KG1 (cell line): ENCODE data around the gene PHPT1.
"Not testable (repeated sequence)": the region's sequence is repeated elsewhere in the genome, so short reads cannot be mapped to it uniquely, and the experiment has no call there.

Experiments
- DNase-seq: peaks from one replicate; lab custom pipeline; 2025; lab: John Stamatoyannopoulos, UW

Gene PHPT1

DNA sequence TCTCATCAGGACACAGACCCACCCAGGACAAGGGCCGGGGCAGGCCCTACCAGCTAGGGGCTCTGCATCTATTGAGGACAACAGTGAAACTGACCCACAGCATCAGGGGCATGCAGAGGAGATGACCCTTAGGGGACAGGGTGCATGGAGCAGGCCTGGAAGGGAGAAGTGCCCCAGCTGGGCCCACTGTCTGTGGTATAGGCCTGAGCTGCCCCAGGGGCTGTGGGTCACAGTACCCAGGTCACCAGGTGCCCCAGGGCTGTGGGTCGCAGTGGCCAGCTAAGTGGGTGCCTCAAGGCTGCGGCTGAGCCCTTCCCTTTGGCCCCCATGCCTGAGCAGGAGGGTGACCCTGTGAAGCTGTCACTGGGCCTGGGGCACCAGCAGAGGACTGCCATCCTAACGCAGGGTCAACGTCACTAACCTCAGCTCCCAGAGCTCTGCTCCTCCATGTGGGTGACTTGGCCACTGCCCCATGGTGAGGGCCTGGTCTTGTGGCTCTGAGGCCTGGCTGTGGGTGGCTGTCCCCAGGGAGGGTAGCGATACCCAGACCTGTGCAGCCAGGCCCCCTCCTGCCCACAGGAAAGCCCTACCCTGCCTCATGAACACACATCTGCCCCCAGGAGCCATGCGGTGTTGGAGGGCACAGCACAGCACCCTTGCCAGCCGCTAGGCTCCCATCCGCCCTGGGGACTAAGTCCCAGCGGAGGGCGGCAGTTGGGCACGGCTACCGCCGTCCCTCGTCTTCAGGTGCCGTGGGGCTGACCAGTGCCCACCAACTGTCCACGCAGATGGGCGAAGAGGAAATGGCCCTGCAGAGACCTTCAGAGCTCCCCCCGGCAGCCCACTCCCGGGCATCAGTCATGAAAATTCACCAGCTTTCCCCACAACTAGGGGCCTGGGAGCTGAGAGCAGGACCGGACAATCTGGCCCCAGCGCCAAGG, 12.0 kb downstream of the PHPT1 start:
- no peak for DNase-seq

DNA sequence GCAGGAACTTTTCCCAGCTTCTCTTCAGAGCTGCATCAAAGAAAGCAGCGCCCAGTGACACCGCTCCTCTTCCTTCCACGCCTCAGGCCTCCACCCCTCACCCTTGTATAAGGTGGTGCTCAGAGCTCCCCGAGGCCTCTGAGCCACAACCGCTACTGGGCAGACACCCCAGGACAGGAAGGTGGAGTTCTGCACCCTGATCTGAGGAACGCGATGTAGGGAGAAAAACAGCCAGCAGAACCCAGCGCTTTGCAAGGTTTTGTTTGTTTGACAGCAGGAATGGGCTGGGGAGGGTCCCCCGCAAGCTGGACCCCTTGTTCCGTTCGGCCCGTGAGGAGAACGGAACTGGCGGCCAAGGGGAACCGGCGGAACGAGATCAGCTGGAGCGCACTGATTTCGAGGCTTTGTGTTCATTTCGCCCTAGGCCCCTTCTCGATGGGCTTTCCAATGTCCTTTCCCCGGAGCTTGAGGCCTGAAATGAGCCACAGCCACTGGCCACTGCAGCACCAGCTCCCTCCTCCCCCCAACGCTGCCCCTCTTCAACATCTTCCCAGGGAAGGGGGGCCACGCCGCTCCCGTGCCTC, 12.8 kb downstream of the PHPT1 start:
- DNase-seq: no peak

- DNase-seq: no peak
Observed at GRCh38 chr9:136862849-136863622, 13.8 kb downstream of the PHPT1 start.

GRCh38 chr9:136863623-136864273, 14.5 kb downstream of the PHPT1 start:
- DNase-seq: no peak

DNA sequence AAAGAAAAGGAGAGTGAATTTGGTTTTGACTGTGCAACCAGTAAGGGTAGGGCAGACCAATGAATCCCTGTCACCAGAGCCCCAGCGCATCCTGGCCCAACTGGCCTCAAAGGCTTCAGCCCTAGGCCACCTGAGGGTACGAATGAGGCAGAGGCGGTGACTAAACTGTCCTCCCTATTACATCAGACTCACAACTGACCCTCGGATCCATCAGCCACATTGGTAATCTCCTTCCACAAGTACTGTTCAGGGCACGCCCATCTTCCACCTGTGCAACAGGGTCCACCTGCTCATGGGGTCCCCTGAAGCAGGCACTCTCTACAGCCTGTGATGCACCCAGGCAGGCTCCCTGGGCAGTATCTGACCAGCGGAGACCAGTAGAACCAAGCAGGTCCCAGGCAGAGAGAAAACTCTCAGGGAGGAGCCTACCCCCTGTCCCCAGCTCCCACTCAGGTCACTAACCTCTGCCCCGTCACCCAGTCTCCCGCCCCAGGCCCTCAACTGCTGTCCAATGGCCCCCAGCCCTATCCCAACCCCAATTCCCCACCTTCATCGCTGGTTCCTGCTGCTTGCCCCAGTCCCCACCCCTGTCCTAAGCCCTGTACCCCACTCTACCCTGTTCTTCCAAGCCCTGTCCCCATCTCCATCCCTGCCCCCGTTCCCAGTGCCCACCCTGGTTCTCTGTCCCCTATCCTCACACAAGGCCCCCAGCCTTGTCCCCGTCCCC, 16.0 kb downstream of the PHPT1 start:
- DNase-seq: no peak

- DNase-seq: no peak
Observed at GRCh38 chr9:136865768-136866103, 16.5 kb downstream of the PHPT1 start.

DNA sequence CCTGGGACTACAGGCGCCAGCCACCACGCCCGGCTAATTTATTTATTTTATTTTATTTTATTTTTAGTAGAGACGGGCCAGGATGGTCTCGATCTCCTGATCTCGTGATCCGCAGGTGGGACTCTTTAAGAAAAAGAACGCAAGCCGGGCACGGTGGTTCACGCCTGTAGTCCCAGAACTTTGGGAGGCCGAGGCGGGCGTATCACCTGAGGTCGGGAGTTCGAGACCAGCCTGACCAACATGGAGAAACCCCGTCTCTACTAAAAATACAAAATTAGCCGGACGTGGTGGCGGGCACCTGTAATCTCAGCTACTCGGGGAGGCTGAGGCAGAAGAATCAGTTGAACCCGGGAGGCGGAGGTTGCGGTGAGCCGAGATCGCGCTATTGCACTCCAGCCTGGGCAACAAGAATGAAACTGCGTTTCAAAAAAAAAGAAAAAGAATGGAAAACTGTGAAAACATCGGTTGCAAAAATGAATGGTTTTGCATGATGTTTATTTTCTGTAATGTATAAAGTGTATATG, 17.8 kb downstream of the PHPT1 start:
- not testable (repeated sequence) for DNase-seq

- DNase-seq: no peak
Observed at GRCh38 chr9:136867480-136867879, 18.3 kb downstream of the PHPT1 start.

DNA sequence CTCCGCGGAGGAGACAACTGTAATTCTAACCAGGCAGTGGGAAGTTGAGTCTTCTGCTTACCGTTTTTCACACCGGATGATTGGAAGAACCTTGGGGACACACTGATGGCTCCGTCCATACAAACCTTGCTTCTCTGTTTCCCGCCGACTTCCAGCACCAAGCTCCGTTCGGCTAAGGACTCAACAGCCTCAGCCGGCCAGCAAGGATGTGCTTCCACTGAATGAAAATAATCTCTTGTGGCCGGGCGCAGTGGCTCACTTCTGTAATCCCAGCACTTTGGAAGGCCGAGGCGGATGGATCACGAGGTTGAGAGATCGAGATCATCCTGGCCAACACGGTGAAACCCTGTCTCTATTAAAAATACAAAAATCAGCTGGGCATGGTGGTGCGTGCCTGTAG, 18.7 kb downstream of the PHPT1 start:
- no peak for DNase-seq

- DNase-seq: no peak
Observed at GRCh38 chr9:136868644-136869043, 19.4 kb downstream of the PHPT1 start.

- not testable (repeated sequence) for DNase-seq
Observed at GRCh38 chr9:136869611-136870010, 20.4 kb downstream of the PHPT1 start.

GRCh38 chr9:136875155-136875554, 25.9 kb downstream of the PHPT1 start:
- no peak for DNase-seq

DNA sequence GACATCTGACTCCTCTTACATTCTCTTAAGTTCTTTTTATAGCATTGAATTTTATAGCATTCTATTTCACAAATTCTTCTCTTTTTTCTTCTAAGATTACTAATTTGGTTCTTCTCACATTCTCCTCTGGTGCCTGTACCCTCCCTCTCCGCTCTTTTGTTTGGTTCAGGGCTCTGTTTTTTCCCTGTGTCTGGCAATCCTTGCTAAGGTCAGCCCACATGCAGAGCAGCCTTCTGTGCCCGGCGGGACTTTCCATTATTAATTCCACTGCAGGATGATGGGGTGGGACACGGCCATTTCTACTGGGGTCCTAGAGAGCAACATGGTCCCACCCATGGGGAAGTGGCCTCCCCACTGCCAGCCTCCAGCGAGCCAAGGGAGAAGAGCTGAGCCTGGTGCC, 27.3 kb downstream of the PHPT1 start:
- no peak for DNase-seq

- DNase-seq: no peak
Observed at GRCh38 chr9:136880651-136881050, 31.4 kb downstream of the PHPT1 start.

GRCh38 chr9:136881691-136882108, 32.5 kb downstream of the PHPT1 start:
- DNase-seq: no peak

DNA sequence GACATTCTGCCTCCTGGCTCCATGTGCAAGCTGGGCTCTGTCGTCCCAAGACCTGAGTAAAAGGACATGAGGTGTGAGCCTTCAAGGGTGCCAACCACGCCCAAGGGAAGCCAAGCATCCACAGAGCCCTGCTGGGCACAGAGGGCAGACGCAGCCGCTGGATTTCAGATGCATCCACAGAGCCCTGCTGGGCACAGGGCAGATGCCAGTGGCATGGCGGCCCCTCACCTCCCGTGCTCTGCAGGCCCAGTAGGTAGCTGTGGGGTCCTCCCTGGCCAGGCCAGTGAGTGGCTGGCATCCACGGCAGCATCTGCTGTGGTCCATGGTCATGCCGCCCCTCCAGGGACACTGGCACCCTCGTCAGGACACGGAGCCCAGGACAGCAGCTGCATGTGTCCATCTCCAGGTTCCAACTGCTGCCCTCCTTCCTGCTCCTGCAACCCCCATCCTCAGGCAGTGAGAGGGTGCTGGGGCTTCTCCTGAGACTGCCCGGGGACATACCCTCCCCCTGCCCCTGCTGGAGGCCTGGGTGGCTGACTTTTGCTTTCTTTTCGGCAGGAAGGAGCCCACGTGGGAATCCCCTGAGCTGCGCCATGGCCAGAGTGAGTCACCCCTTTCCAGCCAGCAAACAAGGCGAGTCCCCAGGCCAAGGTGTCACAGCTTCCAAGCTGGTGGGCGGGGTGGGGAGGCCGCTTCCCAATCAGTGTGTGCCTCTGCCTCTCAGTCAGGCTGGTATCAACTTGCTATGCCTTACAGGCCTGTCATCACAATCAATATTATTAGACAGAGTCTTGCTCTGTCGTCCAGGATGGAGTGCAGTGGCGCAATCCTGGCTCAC, 33.1 kb downstream of the PHPT1 start:
- DNase-seq: no peak

DNA sequence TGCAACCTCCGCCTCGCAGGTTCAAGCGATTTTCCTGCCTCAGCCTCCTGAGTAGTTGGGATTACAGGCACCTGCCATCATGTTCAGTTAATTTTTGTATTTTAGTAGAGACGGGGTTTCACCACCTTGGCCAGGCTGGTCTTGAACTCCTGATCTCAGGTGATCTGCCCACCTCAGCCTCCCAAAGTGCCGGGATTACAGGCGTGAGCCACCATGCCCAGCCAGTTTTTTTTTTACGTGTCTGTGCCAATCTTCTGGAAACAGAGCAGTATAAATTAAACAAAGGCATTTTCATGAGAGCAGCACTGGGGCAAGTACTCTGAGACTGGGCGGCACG, 33.7 kb downstream of the PHPT1 start:
- not testable (repeated sequence) for DNase-seq

- DNase-seq: not testable (repeated sequence)
Observed at GRCh38 chr9:136883670-136884069, 34.5 kb downstream of the PHPT1 start.

- peak; percentile 94 for DNase-seq
Observed at GRCh38 chr9:136885950-136886578, 36.9 kb downstream of the PHPT1 start, which contains the start of gene TRAF2. TRAF2 (plus strand) TSS chr9:136886516; CDS start chr9:136898741, 12,225 bp downstream.
